Measurements from ENCODE around the gene CLMP. TPM values are rescaled to one million over a fixed set of nuclear protein-coding genes. Genes with fewer than 3 reads are reported as not detected.

The CLMP gene
- total and polyA plus RNA-seq, 8 donors: 0.46 to 5.5 (median 1.0) TPM

DNA sequence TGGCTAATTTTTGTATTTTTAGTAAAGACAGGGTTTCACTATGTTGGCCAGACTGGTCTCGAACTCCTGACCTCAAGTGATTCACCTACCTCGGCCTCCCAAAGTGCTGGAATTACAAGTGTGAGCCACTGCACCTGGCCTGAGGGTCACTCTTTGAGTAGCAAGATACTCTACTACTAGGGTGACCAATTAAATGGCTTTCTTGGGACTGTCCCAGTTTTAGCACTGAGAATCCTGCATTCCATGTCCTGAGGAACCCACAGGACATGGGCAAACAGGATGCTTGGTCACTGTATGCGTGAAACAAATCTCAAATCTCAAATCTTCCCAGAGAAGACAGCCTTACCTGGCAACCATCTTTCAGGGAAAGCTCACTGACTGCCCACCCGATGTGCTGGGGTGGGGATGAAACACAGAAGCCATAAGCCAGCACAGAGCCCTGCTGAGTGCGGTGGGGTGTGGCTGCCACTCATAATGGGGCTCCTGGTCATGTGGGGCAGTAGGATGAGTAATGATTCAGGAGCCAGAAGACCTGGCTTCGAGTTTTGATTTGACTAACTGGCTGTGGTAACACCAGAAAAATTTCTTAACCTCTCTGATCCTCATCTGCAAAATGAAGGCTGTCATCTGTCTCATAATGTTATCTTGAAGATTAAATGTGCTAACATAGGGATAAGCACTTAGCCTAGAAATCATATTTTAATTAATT, 11.5 kb downstream of the CLMP start:
- intact Hi-C loops (cut with DNase I): no loop called here
- TF ChIP-seq, protein P1, sequence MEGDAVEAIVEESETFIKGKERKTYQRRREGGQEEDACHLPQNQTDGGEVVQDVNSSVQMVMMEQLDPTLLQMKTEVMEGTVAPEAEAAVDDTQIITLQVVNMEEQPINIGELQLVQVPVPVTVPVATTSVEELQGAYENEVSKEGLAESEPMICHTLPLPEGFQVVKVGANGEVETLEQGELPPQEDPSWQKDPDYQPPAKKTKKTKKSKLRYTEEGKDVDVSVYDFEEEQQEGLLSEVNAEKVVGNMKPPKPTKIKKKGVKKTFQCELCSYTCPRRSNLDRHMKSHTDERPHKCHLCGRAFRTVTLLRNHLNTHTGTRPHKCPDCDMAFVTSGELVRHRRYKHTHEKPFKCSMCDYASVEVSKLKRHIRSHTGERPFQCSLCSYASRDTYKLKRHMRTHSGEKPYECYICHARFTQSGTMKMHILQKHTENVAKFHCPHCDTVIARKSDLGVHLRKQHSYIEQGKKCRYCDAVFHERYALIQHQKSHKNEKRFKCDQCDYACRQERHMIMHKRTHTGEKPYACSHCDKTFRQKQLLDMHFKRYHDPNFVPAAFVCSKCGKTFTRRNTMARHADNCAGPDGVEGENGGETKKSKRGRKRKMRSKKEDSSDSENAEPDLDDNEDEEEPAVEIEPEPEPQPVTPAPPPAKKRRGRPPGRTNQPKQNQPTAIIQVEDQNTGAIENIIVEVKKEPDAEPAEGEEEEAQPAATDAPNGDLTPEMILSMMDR (IDR thresholded peaks at IDR 0.05): no peak
- Histone ChIP-seq H3K4me3 (no peak overlapping the region), H3K27me3 (no peaks in the 10 kb centered on the region), H3K4me1 (no peaks in the 10 kb centered on the region), H3K9me3 (no peaks in the 10 kb centered on the region), H3K36me3 (no peaks in the 10 kb centered on the region), H3K27ac (no peak overlapping the region)
- ATAC-seq: no peak
- 66 to 73% methylated on average over 6 of the region's 6 CpGs for WGBS, 2 donors
- FAIRE-seq: no peak
- no peak for DNase-seq

DNA sequence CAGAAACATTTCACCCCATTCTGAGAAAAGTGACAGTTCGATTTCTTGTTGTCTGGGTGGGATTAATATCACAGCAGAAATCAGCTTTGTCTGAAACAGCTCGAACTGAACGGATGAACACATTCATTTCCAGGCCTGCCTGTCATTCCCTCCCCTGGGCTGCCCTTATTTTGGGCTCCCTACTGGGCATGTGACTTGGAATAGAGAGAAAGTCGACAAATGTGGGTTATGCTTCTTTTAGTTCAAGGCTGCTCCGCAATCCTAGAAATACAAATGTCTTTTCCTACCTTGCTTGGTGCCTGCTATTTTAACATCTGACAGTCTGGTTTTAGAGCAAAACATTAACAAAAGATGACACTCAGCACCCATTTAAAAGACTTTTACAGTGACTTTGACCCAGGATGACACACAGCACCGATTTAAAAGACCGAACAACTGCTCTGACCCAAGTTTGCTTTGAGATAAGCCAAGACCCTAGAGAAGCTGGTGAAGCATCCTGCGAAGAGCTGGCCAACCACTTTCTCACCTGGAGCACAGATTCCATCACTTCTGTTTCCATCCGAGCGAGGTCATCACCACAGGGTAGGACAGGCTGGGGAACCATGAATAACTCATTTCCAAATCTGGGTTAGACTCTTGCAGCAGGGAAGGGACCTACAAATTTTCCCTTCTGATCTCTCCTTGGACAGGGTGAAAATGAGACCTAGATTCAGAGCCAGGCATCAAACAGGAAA, 13.1 kb downstream of the CLMP start:
- H3K9me3 ChIP-seq: no peaks in the 10 kb centered on the region
- no peak overlapping the region for H3K27ac ChIP-seq
- intact Hi-C loops (cut with DNase I): no loop called here
- TF ChIP-seq, protein P1 (IDR thresholded peaks at IDR 0.05): no peak
- DNase-seq (no peak), FAIRE-seq (no peak), ATAC-seq (no peak)
- no peaks in the 10 kb centered on the region for H3K4me1 ChIP-seq
- no peaks in the 10 kb centered on the region for H3K27me3 ChIP-seq
- H3K4me3 ChIP-seq: no peak overlapping the region
- WGBS, 2 donors: 79 to 87% methylated on average over 10 of the region's 10 CpGs
- no peaks in the 10 kb centered on the region for H3K36me3 ChIP-seq

DNA sequence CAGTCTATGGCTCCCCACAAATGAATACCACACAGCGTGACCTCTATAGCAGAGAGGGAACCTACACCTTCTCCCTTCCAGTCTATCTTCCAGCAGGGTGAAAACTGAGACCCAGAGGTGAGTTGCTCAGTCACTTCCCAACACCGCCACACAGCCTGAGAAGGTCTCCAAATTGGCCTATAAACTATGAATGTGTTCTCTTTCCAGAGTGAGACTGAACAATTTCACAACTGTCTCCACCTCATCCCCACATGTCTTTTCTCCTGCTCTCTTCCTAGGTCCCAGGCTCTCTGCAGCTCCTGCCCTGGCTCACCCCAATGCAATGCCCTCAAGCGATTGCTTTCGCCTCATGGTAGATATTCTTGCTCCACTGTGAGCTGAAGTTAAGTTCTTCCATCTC, 14.0 kb downstream of the CLMP start:
- 96 to 98% methylated on average over 4 of the region's 4 CpGs for WGBS, 2 donors
- H3K9me3 ChIP-seq: no peaks in the 10 kb centered on the region
- FAIRE-seq (no peak), ATAC-seq (no peak), DNase-seq (no peak)
- H3K4me1 ChIP-seq: no peaks in the 10 kb centered on the region
- no peaks in the 10 kb centered on the region for H3K36me3 ChIP-seq
- TF ChIP-seq, protein P1 (IDR thresholded peaks at IDR 0.05): no peak
- H3K27ac ChIP-seq: no peak overlapping the region
- intact Hi-C loops (cut with DNase I): no loop called here
- H3K27me3 ChIP-seq: no peaks in the 10 kb centered on the region
- H3K4me3 ChIP-seq: no peak overlapping the region

DNA sequence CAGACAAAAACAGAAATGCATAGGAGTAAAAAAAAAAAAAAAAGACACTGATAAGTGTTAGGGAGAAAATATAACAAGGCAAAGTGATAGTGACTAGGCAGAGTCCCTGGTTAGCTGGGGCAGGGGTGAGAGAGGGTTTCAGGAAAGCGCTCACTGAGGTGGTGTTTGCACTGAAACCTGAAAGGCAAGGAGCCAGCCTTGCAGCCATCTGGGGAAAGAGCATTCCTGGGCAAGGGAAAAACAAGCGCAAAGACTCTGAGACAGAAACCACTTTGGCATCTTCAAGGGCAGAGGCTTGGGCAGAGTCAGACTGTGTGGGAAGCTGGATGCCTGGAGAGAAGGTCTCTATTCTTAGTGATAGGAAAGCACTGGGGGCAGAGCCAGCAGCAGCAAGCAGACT, 14.5 kb downstream of the CLMP start:
- DNase-seq: no peak
- Histone ChIP-seq H3K36me3 (no peaks in the 10 kb centered on the region), H3K9me3 (no peaks in the 10 kb centered on the region), H3K4me1 (no peaks in the 10 kb centered on the region), H3K27me3 (no peaks in the 10 kb centered on the region), H3K27ac (no peak overlapping the region), H3K4me3 (no peak overlapping the region)
- TF ChIP-seq, protein P1 (IDR thresholded peaks at IDR 0.05): no peak
- intact Hi-C loops (cut with DNase I): no loop called here
- ATAC-seq: no peak
- no peak for FAIRE-seq
- 98 to 100% methylated on average over 2 of the region's 2 CpGs for WGBS, 2 donors

DNA sequence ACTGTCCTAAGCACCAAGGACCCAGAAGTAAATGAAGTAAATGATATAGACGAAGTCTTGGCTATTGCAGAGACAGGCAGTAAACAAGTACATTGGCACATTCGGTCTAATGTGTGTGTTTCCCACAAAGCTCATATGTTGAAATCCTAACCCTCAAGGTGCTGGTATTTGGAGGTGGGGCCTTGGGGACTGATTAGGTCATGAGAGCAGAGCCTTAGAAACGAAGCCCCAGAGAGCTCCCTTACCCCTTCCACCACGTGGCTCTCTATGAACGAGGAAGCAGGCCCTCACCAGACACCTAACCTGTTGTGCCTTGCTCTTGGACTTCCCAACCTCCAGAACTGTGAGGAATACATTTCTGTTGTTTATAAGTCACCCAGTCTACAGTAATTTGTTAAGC, 14.9 kb downstream of the CLMP start:
- intact Hi-C loops (cut with DNase I): no loop called here
- WGBS, 2 donors: 66 to 76% methylated on average over 5 of the region's 5 CpGs
- H3K4me1 ChIP-seq: no peaks in the 10 kb centered on the region
- FAIRE-seq: no peak
- no peaks in the 10 kb centered on the region for H3K27me3 ChIP-seq
- ATAC-seq: no peak
- H3K9me3 ChIP-seq: no peaks in the 10 kb centered on the region
- TF ChIP-seq, protein P1 (IDR thresholded peaks at IDR 0.05): no peak
- DNase-seq: no peak
- no peaks in the 10 kb centered on the region for H3K36me3 ChIP-seq
- H3K27ac ChIP-seq: no peak overlapping the region
- H3K4me3 ChIP-seq: no peak overlapping the region
